Stomach (tissue), 9 donors: ENCODE results near the gene ADAM20. TPM values are rescaled to one million over a fixed set of nuclear protein-coding genes. Genes with fewer than 3 reads are reported as not detected.
"Not testable (repeated sequence)": the region's sequence is repeated elsewhere in the genome, so short reads cannot be mapped to it uniquely, and the experiment has no call there.

Experiments
- DNase-seq, 2 donors: peaks; one replicate each; pipeline versions ENCODE4 v3.0.0 to v3.0.0-alpha.2; 2013 to 2019
- H3K27ac ChIP-seq, 5 donors: fragments of 200-600 bp in 4 of 5; sonication (generic) in 4 of 5; one replicate each; pipeline ENCODE4 v1.5.1; 2013 to 2019; ENCODE audit warnings: mild to moderate bottlenecking in 1 of 5, moderate library complexity in 1 of 5
- H3K27me3 ChIP-seq, 3 donors: fragments of 200-600 bp; sonication (generic); one replicate each; pipeline ENCODE4 v1.5.1; 2017 to 2019; ENCODE audit warnings: mixed run types in 1 of 3
- H3K36me3 ChIP-seq, 4 donors: fragments of 200-600 bp; sonication (generic); 1 replicate in 3 of 4; 2 replicates in 1 of 4; pipeline ENCODE4 v1.5.1; 2016 to 2019
- H3K4me1 ChIP-seq, 4 donors: fragments of 200-600 bp; sonication (generic); one replicate each; pipeline ENCODE4 v1.5.1; 2016 to 2019
- H3K4me3 ChIP-seq, 4 donors: fragments of 200-600 bp; sonication (generic) in 3 of 4; one replicate each; pipeline ENCODE4 v1.5.1; 2016 to 2019; ENCODE audit warnings: mild to moderate bottlenecking in 1 of 4
- H3K9me3 ChIP-seq, 4 donors: fragments of 200-600 bp; sonication (generic); one replicate each; pipeline ENCODE4 v1.5.1; 2016 to 2019
- EP300 ChIP-seq: sonication (generic); formaldehyde crosslinking; IDR thresholded peaks from one replicate; pipeline ENCODE4 v1.6.1; 2017; ENCODE audit warnings: antibody characterized with exemption
- POLR2A ChIP-seq, 4 donors: fragments of 450-650 bp; IDR thresholded peaks; one replicate each; pipeline ENCODE4 v1.6.1; 2016; ENCODE audit warnings: antibody characterized with exemption in 4 of 4, control low read depth in 2 of 4, mild to moderate bottlenecking in 1 of 4, moderate library complexity in 1 of 4
- POLR2AphosphoS5 ChIP-seq, 3 donors: sonication (generic); formaldehyde crosslinking; IDR thresholded peaks; one replicate each; pipeline ENCODE4 v1.6.1; 2016; ENCODE audit warnings: antibody characterized with exemption in 3 of 3
- WGBS, 5 donors: extraction: QIAGEN DNeasy Blood & Tissue Kit in 3 of 5; methylation state at CpG; one replicate each; pipeline versions ENCODE4 v1.1.5 to v1.1.7; 2013 to 2018; 5-methylcytosine and 5-hydroxymethylcytosine counted together
- intact Hi-C: fragments of 100-400 bp; cut with DNase I; formaldehyde crosslinking; loops from one replicate; pipeline ENCODE4 v1.15.1; 2023; ENCODE audit warnings: low total_unique reads
- polyA plus RNA-seq, 3 donors: library from polyadenylated mRNA; stranded (reverse); fragments of 200-250 nt; gene quantifications; one replicate each; pipeline ENCODE4 v1.2.3, GENCODE V29; 2013
- small RNA-seq, 4 donors: library from RNA; depleted of rRNA; stranded (forward); fragments of <200 nt; gene quantifications; one replicate each; pipeline ENCODE3, GENCODE V24; 2016
- total RNA-seq, 5 donors: library from RNA; depleted of rRNA; stranded (reverse); fragments of >200 nt; gene quantifications; one replicate each; pipeline versions ENCODE4 v1.1.0 to v1.2.3, GENCODE V29; 2014 to 2016
- TF ChIP-seq, protein P1 (sequence below), 7 experiments: fragments of 450-650 bp in 4 of 7; fragments of 200-600 bp in 3 of 7; sonication (generic) in 3 of 7; IDR thresholded peaks; one replicate each; pipeline ENCODE4 v1.5.1; 2016 to 2019; ENCODE audit warnings: antibody characterized with exemption in 7 of 7, control low read depth in 2 of 7, mild to moderate bottlenecking in 1 of 7
- donor health status: healthy with polysubstance abuse.
- donor health status: Bipolar disorder and iron deficiency.
- donor health status: healthy.

The ADAM20 gene
- total and polyA plus RNA-seq, 8 donors, result 0.10 to 7.6 (median 1.1) TPM; not detected in 4

GRCh38 chr14:70498191-70498590, 36.6 kb downstream of the ADAM20 start:
- peaks cover 0 to 38% (median 5%) of the 10 kb centered on the region in 4 donors for H3K36me3 ChIP-seq
- no peak overlapping the region for H3K4me3 ChIP-seq
- TF ChIP-seq EP300, result no peak
- TF ChIP-seq, protein P1, sequence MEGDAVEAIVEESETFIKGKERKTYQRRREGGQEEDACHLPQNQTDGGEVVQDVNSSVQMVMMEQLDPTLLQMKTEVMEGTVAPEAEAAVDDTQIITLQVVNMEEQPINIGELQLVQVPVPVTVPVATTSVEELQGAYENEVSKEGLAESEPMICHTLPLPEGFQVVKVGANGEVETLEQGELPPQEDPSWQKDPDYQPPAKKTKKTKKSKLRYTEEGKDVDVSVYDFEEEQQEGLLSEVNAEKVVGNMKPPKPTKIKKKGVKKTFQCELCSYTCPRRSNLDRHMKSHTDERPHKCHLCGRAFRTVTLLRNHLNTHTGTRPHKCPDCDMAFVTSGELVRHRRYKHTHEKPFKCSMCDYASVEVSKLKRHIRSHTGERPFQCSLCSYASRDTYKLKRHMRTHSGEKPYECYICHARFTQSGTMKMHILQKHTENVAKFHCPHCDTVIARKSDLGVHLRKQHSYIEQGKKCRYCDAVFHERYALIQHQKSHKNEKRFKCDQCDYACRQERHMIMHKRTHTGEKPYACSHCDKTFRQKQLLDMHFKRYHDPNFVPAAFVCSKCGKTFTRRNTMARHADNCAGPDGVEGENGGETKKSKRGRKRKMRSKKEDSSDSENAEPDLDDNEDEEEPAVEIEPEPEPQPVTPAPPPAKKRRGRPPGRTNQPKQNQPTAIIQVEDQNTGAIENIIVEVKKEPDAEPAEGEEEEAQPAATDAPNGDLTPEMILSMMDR (IDR thresholded peaks at IDR 0.05), result no peak
- TF ChIP-seq POLR2AphosphoS5 (IDR thresholded peaks at IDR 0.05), result no peak
- TF ChIP-seq POLR2A (IDR thresholded peaks at IDR 0.05), result no peak
- peaks cover 0 to 48% (median 12%) of the 10 kb centered on the region in 4 donors for H3K9me3 ChIP-seq
- DNase-seq, result no peak
- no peaks in the 10 kb centered on the region for H3K4me1 ChIP-seq
- intact Hi-C loops, result no loop called here
- no peak overlapping the region for H3K27ac ChIP-seq
- no peaks in the 10 kb centered on the region for H3K27me3 ChIP-seq

DNA sequence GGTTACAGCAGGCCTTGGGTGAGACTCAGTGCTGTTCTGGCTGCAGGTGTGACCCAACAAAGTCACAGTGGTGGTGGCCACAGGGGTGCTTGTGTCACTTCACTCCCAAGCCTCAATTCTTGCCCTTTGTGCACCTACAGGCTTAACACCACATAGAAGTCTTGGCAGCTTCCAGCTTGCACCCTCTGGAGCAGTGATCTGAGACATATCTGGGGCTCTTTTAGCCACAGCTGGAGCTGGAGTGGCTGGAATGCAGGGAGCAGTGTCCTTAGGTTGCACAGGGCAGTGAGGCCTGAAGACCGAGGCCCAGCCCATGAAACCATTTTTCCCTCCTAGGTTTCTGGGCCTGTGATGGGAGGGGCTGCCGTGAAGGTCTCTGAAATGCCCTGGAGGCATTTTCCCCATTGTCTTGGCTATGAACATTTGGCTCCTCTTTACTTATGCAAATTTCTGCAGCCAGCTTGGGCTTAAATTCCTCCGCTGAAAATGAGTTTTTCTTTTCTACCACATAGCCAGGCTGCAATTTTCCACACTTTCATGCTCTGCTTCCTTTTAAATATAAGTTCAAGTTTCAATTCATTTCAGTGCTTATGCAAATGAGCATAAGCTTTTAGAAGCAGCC, 45.1 kb downstream of the ADAM20 start:
- WGBS, 5 donors, result 70 to 92% (median 82%) methylated on average over 3 of the region's 3 CpGs
- TF ChIP-seq POLR2A (IDR thresholded peaks at IDR 0.05), result no peak
- TF ChIP-seq, protein P1 (IDR thresholded peaks at IDR 0.05), result no peak
- no peak for TF ChIP-seq EP300
- no peak for TF ChIP-seq POLR2AphosphoS5 (IDR thresholded peaks at IDR 0.05)
- no peak for DNase-seq
- H3K9me3 ChIP-seq, result peaks cover 21 to 47% (median 34%) of the 10 kb centered on the region in 4 donors
- no peak overlapping the region for H3K27ac ChIP-seq
- H3K27me3 ChIP-seq, result no peaks in the 10 kb centered on the region
- intact Hi-C loops, result no loop called here
- H3K4me3 ChIP-seq, result no peak overlapping the region
- no peaks in the 10 kb centered on the region for H3K4me1 ChIP-seq
- H3K36me3 ChIP-seq, result peaks cover 0 to 41% (median 16%) of the 10 kb centered on the region in 4 donors

DNA sequence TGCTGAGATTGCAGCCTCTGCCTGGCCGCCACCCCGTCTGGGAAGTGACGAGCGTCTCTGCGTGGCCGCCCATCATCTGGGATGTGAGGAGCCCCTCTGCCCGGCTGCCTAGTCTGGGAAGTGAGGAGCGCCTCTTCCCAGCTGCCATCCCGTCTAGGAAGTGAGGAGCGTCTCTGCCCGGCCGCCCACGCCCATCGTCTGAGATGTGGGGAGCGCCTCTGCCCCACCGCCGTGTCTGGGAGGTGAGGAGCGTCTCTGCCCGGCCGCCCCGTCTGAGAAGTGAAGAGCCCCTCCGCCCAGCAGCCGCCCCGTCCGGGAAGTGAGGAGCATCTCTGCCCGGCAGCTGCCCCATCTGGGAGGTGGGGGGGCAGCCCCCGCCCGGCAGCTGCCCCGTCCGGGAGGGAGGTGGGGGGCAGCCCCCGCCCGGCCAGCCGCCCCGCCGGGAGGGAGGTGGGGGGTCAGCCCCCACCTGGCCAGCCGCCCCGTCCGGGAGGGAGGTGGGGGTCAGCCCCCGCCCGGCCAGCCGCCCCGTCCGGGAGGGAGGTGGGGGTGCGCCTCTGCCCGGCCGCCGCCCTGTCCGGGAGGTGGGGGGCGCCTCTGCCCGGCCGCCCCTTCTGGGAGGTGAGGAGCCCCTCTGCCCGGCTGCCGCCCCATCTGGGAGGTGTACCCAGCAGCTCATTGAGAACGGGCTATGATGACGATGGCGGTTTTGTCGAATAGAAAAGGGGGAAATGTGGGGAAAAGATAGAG, 57.3 kb downstream of the ADAM20 start:
- H3K27ac ChIP-seq, H3K4me3 ChIP-seq, H3K27me3 ChIP-seq, DNase-seq, H3K4me1 ChIP-seq, H3K36me3 ChIP-seq, intact Hi-C loops: not testable (repeated sequence)
- WGBS, 5 donors, result 94 to 97% (median 95%) methylated on average over 13 to 57 of the region's 57 CpGs
- H3K9me3 ChIP-seq, result peaks cover 0 to 11% (median 0%) of the 10 kb centered on the region in 4 donors

GRCh38 chr14:70475459-70475858, 59.3 kb downstream of the ADAM20 start:
- H3K27me3 ChIP-seq, DNase-seq, H3K36me3 ChIP-seq, H3K4me1 ChIP-seq, intact Hi-C loops, H3K4me3 ChIP-seq, H3K27ac ChIP-seq: not testable (repeated sequence)
- WGBS, 5 donors, result 79 to 100% (median 83%) methylated on average over 6 to 13 of the region's 13 CpGs
- peaks cover 0 to 11% (median 0%) of the 10 kb centered on the region in 4 donors for H3K9me3 ChIP-seq

GRCh38 chr14:70473825-70474224, 61.0 kb downstream of the ADAM20 start:
- no peaks in the 10 kb centered on the region for H3K4me1 ChIP-seq
- no peak for DNase-seq
- WGBS, 5 donors, result 70 to 81% (median 80%) methylated on average over 2 of the region's 2 CpGs
- H3K9me3 ChIP-seq, result peaks cover 0 to 11% (median 0%) of the 10 kb centered on the region in 4 donors
- no peaks in the 10 kb centered on the region for H3K27me3 ChIP-seq
- H3K4me3 ChIP-seq, result no peak overlapping the region
- TF ChIP-seq EP300, result no peak
- TF ChIP-seq POLR2AphosphoS5 (IDR thresholded peaks at IDR 0.05), result no peak
- TF ChIP-seq POLR2A (IDR thresholded peaks at IDR 0.05), result no peak
- TF ChIP-seq, protein P1 (IDR thresholded peaks at IDR 0.05), result no peak
- peaks cover 0 to 7% (median 2%) of the 10 kb centered on the region in 4 donors for H3K36me3 ChIP-seq
- H3K27ac ChIP-seq, result no peak overlapping the region
- intact Hi-C loops, result no loop called here

Small RNA genes within 50 kb of the gene (small RNA-seq; reads per million reads assigned to genes)
- 0 reads per million in 4 donors for gene RNU6-659P

Other genes with a start within 250 kb of the ADAM20 start
- gene COX16, start 175.3 kb downstream of the ADAM20 start, total RNA-seq, result 10 to 100 TPM in 4 of 5 donors, 1 to 10 TPM in 1; 1.2 to 70.1 (median 50.8) TPM
- 10 to 100 TPM; 56.4 to 97.8 (median 69.0) TPM for gene COX16, start 175.3 kb downstream of the ADAM20 start, polyA plus RNA-seq
- gene SYNJ2BP, start 117.9 kb downstream of the ADAM20 start, total RNA-seq, result 10 to 100 TPM; 11.1 to 44.6 (median 21.2) TPM
- 10 to 100 TPM; 10.2 to 21.2 (median 18.5) TPM for gene SYNJ2BP, start 117.9 kb downstream of the ADAM20 start, polyA plus RNA-seq
- gene ADAM21, start 82.8 kb downstream of the ADAM20 start, total RNA-seq, result not detected
- not detected for gene ADAM21, start 82.8 kb downstream of the ADAM20 start, polyA plus RNA-seq
- 10 to 100 TPM; 13.3 to 71.0 (median 48.4) TPM for gene MED6, start 65.7 kb upstream of the ADAM20 start, total RNA-seq
- 10 to 100 TPM; 12.6 to 21.8 (median 14.6) TPM for gene MED6, start 65.7 kb upstream of the ADAM20 start, polyA plus RNA-seq
- 1 to 10 TPM in 3 of 5 donors, not detected in 2; 1.8 to 7.1 (median 3.6) TPM for gene TTC9, start 106.9 kb upstream of the ADAM20 start, total RNA-seq
- gene TTC9, start 106.9 kb upstream of the ADAM20 start, polyA plus RNA-seq, result 1 to 10 TPM; 3.1 to 7.3 (median 5.9) TPM